Neural cell (in vitro differentiated cells): ENCODE data around the gene COL18A1. TPM values are rescaled to one million over a fixed set of nuclear protein-coding genes. Genes with fewer than 3 reads are reported as not detected.

Experiments used
- H2AFZ ChIP-seq: fragments of 200-600, 300-800 bp; sonication (generic), shearing (Covaris generic); 2 replicates; pipeline ENCODE4 v1.6.0; 2014; ENCODE audit warnings: low read depth, mild to moderate bottlenecking, antibody characterized with exemption, low read length, moderate library complexity
- H3F3A ChIP-seq: fragments of 200-600 bp; shearing (Covaris generic); 2 replicates; pipeline ENCODE4 v1.6.1; 2016; ENCODE audit warnings: mild to moderate bottlenecking, moderate library complexity, mixed read lengths, antibody characterized with exemption, low read length; ENCODE audit not compliant: insufficient read depth, poor library complexity, severe bottlenecking
- H3K27ac ChIP-seq: fragments of 200-600, 300-800 bp; sonication (generic), shearing (Covaris generic); 2 replicates; pipeline ENCODE4 v1.5.1; 2014; ENCODE audit warnings: mild to moderate bottlenecking, low read length, moderate library complexity
- H3K27me3 ChIP-seq: fragments of 300-800, 200-600 bp; sonication (generic), shearing (Covaris generic); 2 replicates; pipeline ENCODE4 v1.6.0; 2014; ENCODE audit warnings: mild to moderate bottlenecking, low read depth, low read length, moderate library complexity; ENCODE audit not compliant: insufficient read depth
- H3K36me3 ChIP-seq: fragments of 300-800, 200-600 bp; sonication (generic), shearing (Covaris generic); 2 replicates; pipeline ENCODE4 v1.5.1; 2014; ENCODE audit warnings: mild to moderate bottlenecking, antibody characterized with exemption, low read length, moderate library complexity; ENCODE audit not compliant: insufficient read depth
- H3K4me2 ChIP-seq: fragments of 300-800, 200-600 bp; sonication (generic), shearing (Covaris generic); 2 replicates; pipeline ENCODE4 v1.6.0; 2014; ENCODE audit warnings: mild to moderate bottlenecking, low read length
- H3K4me3 ChIP-seq: fragments of 300-800, 200-600 bp; sonication (generic), shearing (Covaris generic); 2 replicates; pipeline ENCODE4 v1.5.1; 2014; ENCODE audit warnings: mild to moderate bottlenecking, low read length, moderate library complexity
- H3K79me2 ChIP-seq: fragments of 200-600 bp; shearing (Covaris generic); replicated peaks from 2 replicates; pipeline ENCODE4 v1.6.0; 2014; ENCODE audit warnings: mild to moderate bottlenecking, low read length, moderate library complexity; ENCODE audit not compliant: insufficient read depth
- H3K9ac ChIP-seq: fragments of 300-800, 200-600 bp; sonication (generic), shearing (Covaris generic); 2 replicates; pipeline ENCODE4 v1.6.1; 2016; ENCODE audit warnings: mild to moderate bottlenecking, low read length, mixed read lengths
- H3K9me2 ChIP-seq: fragments of 200-600 bp; shearing (Covaris generic); 2 replicates; pipeline ENCODE4 v1.6.1; 2016; ENCODE audit warnings: mild to moderate bottlenecking, low read length, mixed read lengths; ENCODE audit not compliant: insufficient read depth
- H3K9me3 ChIP-seq: fragments of 200-600, 300-800 bp; sonication (generic), shearing (Covaris generic); 2 replicates; pipeline ENCODE4 v1.6.1; 2016; ENCODE audit warnings: mild to moderate bottlenecking, mixed run types, low read length, moderate library complexity, mixed read lengths
- H4K20me1 ChIP-seq: fragments of 200-600 bp; shearing (Covaris generic); 2 replicates; pipeline ENCODE4 v1.6.1; 2016; ENCODE audit warnings: mild to moderate bottlenecking, mixed run types; ENCODE audit not compliant: insufficient read depth
- EP300 ChIP-seq: fragments of 450-650 bp; conservative IDR thresholded peaks from 2 replicates; pipeline ENCODE4 v1.6.1; 2014; ENCODE audit warnings: antibody characterized with exemption, mild to moderate bottlenecking, moderate library complexity; ENCODE audit not compliant: poor library complexity, severe bottlenecking
- EZH2 ChIP-seq: fragments of 200-600, 300-800 bp; shearing (Covaris generic), sonication (generic); IDR thresholded peaks from 2 replicates; pipeline ENCODE4 v1.6.1; 2014; ENCODE audit warnings: antibody characterized with exemption, low read length, borderline replicate concordance, mild to moderate bottlenecking; ENCODE audit not compliant: insufficient read depth, poor library complexity, severe bottlenecking
- MXI1 ChIP-seq: fragments of 450-650 bp; conservative IDR thresholded peaks from 2 replicates; pipeline ENCODE4 v1.6.1; 2014; ENCODE audit warnings: antibody characterized with exemption, mild to moderate bottlenecking; ENCODE audit not compliant: poor library complexity, severe bottlenecking
- POLR2AphosphoS5 ChIP-seq: IDR thresholded peaks from 2 replicates; pipeline ENCODE4 v1.6.1; 2012
- RAD21 ChIP-seq: fragments of 450-650 bp; conservative IDR thresholded peaks from 2 replicates; pipeline ENCODE4 v1.6.1; 2014; ENCODE audit warnings: antibody characterized with exemption, mild to moderate bottlenecking, moderate library complexity
- SMC3 ChIP-seq: fragments of 450-650 bp; conservative IDR thresholded peaks from 2 replicates; pipeline ENCODE4 v1.6.1; 2014; ENCODE audit warnings: antibody characterized with exemption, mild to moderate bottlenecking, moderate library complexity; ENCODE audit not compliant: poor library complexity
- TAF1 ChIP-seq: IDR thresholded peaks from 2 replicates; pipeline ENCODE4 v1.6.1; 2012; ENCODE audit warnings: low read depth
- polyA plus RNA-seq: library from polyadenylated mRNA; depleted of rRNA; stranded (reverse); fragments of >200 nt; gene quantifications from 2 replicates; pipeline ENCODE4 v1.2.3, GENCODE V29; 2014
- TF ChIP-seq, protein P1 (sequence below): fragments of 450-650 bp; IDR thresholded peaks from 2 replicates; pipeline ENCODE4 v1.5.1; 2014; ENCODE audit warnings: antibody characterized with exemption, mild to moderate bottlenecking, moderate library complexity; ENCODE audit not compliant: poor library complexity, severe bottlenecking
- TF ChIP-seq, protein P2 (sequence below): IDR thresholded peaks from 2 replicates; pipeline ENCODE4 v1.6.1; 2012; ENCODE audit warnings: borderline replicate concordance

COL18A1 gene
- polyA plus RNA-seq, 1 donor from 2014 or later = 2.5 TPM

DNA sequence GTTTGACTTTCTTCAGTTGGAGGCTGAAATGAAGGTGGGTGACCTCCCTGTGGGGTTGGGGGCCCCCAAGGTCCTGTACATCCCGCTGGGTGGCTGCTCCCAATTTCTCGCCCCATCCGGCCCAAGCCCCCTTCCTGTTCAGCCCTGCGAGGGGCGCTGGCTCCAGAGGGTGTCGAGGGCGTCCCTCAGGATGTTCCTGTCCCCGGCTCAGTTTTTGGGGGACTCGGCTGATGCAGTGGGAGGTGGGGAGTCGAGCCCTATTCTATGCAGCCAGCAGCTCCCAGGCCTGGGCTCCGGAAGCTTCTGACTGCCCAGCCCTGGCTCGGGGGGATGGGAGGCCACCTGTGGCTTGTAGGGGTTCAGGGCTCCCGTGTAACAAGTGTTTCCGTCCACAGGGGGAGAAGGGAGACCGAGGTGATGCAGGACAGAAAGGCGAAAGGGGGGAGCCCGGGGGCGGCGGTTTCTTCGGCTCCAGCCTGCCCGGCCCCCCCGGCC lies 99.1 kb downstream of the COL18A1 start:
- H3K4me2 ChIP-seq = no peak overlapping the region
- no peak overlapping the region for H3K27ac ChIP-seq
- H2AFZ ChIP-seq = no peak overlapping the region
- no peak overlapping the region for H3K4me3 ChIP-seq
- H3K9ac ChIP-seq = no peak overlapping the region
- no peaks in the 10 kb centered on the region for H3K27me3 ChIP-seq
- no peaks in the 10 kb centered on the region for H3K9me3 ChIP-seq
- TF ChIP-seq, protein P1, sequence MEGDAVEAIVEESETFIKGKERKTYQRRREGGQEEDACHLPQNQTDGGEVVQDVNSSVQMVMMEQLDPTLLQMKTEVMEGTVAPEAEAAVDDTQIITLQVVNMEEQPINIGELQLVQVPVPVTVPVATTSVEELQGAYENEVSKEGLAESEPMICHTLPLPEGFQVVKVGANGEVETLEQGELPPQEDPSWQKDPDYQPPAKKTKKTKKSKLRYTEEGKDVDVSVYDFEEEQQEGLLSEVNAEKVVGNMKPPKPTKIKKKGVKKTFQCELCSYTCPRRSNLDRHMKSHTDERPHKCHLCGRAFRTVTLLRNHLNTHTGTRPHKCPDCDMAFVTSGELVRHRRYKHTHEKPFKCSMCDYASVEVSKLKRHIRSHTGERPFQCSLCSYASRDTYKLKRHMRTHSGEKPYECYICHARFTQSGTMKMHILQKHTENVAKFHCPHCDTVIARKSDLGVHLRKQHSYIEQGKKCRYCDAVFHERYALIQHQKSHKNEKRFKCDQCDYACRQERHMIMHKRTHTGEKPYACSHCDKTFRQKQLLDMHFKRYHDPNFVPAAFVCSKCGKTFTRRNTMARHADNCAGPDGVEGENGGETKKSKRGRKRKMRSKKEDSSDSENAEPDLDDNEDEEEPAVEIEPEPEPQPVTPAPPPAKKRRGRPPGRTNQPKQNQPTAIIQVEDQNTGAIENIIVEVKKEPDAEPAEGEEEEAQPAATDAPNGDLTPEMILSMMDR = no peak
- TF ChIP-seq RAD21 = no peak
- no peak for TF ChIP-seq SMC3
- TF ChIP-seq, protein P2, sequence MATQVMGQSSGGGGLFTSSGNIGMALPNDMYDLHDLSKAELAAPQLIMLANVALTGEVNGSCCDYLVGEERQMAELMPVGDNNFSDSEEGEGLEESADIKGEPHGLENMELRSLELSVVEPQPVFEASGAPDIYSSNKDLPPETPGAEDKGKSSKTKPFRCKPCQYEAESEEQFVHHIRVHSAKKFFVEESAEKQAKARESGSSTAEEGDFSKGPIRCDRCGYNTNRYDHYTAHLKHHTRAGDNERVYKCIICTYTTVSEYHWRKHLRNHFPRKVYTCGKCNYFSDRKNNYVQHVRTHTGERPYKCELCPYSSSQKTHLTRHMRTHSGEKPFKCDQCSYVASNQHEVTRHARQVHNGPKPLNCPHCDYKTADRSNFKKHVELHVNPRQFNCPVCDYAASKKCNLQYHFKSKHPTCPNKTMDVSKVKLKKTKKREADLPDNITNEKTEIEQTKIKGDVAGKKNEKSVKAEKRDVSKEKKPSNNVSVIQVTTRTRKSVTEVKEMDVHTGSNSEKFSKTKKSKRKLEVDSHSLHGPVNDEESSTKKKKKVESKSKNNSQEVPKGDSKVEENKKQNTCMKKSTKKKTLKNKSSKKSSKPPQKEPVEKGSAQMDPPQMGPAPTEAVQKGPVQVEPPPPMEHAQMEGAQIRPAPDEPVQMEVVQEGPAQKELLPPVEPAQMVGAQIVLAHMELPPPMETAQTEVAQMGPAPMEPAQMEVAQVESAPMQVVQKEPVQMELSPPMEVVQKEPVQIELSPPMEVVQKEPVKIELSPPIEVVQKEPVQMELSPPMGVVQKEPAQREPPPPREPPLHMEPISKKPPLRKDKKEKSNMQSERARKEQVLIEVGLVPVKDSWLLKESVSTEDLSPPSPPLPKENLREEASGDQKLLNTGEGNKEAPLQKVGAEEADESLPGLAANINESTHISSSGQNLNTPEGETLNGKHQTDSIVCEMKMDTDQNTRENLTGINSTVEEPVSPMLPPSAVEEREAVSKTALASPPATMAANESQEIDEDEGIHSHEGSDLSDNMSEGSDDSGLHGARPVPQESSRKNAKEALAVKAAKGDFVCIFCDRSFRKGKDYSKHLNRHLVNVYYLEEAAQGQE = no peak
- no peak for TF ChIP-seq MXI1
- no peak for TF ChIP-seq EZH2
- no peak for TF ChIP-seq TAF1
- no peak for TF ChIP-seq EP300
- no peak for TF ChIP-seq POLR2AphosphoS5
- H3K36me3 ChIP-seq = no peaks in the 10 kb centered on the region
- no peaks in the 10 kb centered on the region for H3F3A ChIP-seq
- no peaks in the 10 kb centered on the region for H3K79me2 ChIP-seq
- no peaks in the 10 kb centered on the region for H4K20me1 ChIP-seq
- no peaks in the 10 kb centered on the region for H3K9me2 ChIP-seq

DNA sequence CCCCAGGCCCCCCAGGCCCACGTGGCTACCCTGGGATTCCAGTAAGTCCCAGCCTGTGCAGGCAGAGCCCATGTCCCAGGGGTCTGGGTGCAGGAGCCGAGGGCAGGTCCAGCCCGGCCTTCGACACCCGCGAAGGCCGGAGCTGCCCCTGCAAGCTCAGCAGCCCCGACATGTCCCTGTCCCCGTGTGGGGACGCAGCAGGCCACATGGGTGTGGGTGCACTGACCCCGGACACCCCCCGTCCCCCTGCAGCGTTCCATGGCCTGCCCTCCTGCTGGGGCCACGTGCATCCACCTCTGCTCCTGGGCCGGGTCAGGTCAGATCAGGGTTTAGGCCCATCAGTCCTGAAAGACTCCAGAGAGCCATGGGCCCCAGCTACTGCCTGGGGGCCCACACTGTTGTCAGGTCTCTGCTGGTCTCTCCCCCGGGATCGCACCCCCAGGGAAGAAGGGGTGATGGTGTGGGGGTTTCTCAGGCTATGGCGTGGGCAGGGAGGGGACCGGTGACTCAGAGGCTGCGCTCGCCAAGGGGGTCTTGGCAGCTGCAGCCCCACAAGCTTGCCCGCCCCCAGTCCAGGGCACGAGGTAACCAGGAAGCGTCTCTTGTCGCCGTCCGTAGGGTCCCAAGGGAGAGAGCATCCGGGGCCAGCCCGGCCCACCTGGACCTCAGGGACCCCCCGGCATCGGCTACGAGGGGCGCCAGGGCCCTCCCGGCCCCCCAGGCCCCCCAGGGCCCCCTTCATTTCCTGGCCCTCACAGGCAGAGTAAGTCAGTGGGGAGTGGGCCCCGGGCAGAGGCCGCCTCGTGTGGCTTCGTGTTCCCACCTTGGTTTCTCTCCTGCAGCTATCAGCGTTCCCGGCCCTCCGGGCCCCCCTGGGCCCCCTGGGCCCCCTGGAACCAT lies 99.8 kb downstream of the COL18A1 start:
- no peak overlapping the region for H2AFZ ChIP-seq
- H3K79me2 ChIP-seq = no peaks in the 10 kb centered on the region
- no peak overlapping the region for H3K4me2 ChIP-seq
- no peaks in the 10 kb centered on the region for H3K9me2 ChIP-seq
- H3K36me3 ChIP-seq = no peaks in the 10 kb centered on the region
- no peak overlapping the region for H3K4me3 ChIP-seq
- H3K27me3 ChIP-seq = no peaks in the 10 kb centered on the region
- no peak for TF ChIP-seq SMC3
- no peak for TF ChIP-seq EZH2
- TF ChIP-seq, protein P1 = no peak
- no peak for TF ChIP-seq MXI1
- TF ChIP-seq EP300 = no peak
- no peak for TF ChIP-seq TAF1
- no peak for TF ChIP-seq RAD21
- TF ChIP-seq, protein P2 = no peak
- no peak for TF ChIP-seq POLR2AphosphoS5
- no peaks in the 10 kb centered on the region for H3K9me3 ChIP-seq
- H3F3A ChIP-seq = no peaks in the 10 kb centered on the region
- no peak overlapping the region for H3K9ac ChIP-seq
- no peak overlapping the region for H3K27ac ChIP-seq
- no peaks in the 10 kb centered on the region for H4K20me1 ChIP-seq
